Stimulated activated CD4-positive, alpha-beta T cell treated with anti-CD3 and anti-CD28 coated beads, Interleukin-1b, Interleukin-23, amount 100 ng/mL, for 24 hours (primary cell): Measurements from ENCODE around the gene RPL35A.
"Not testable (repeated sequence)": the region's sequence is repeated elsewhere in the genome, so short reads cannot be mapped to it uniquely, and the experiment has no call there.

ENCODE experiments used
- DNase-seq, 4 experiments: peaks; one replicate each; pipeline ENCODE4 v3.0.0-alpha.2; 2020; ENCODE audit warnings: low read depth in 4 of 4, low spot score in 1 of 4

RPL35A gene

GRCh38 chr3:197949778-197950676 lies at the start of gene RPL35A:
Gene RPL35A, plus strand, starts transcription at chr3:197950190. Its CDS starts 778 bp downstream, at chr3:197950968.
- peak; percentile 65 to 75 (median 70) for DNase-seq

- DNase-seq: no peak
These were observed 48.4 kb upstream of the RPL35A start for GRCh38 chr3:197901626-197902025.

- peak; percentile 66 to 77 (median 75) for DNase-seq
These were observed 43.8 kb upstream of the RPL35A start for GRCh38 chr3:197906023-197906849.

GRCh38 chr3:197906850-197907187 lies 43.2 kb upstream of the RPL35A start:
- no peak for DNase-seq

- no peak for DNase-seq
These were observed 42.8 kb upstream of the RPL35A start for GRCh38 chr3:197907196-197907595.

GRCh38 chr3:197908550-197908949 lies 41.4 kb upstream of the RPL35A start:
- DNase-seq: not testable (repeated sequence)

- DNase-seq: no peak
These were observed 40.9 kb upstream of the RPL35A start for GRCh38 chr3:197908957-197909701.

- no peak for DNase-seq
These were observed 37.1 kb upstream of the RPL35A start for GRCh38 chr3:197912741-197913476.

- DNase-seq: no peak
These were observed 36.2 kb upstream of the RPL35A start for GRCh38 chr3:197913641-197914380.

GRCh38 chr3:197921429-197922275 lies 28.3 kb upstream of the RPL35A start:
- DNase-seq: not testable (repeated sequence)

GRCh38 chr3:197926418-197926817 lies 23.6 kb upstream of the RPL35A start:
- DNase-seq: no peak

GRCh38 chr3:197927578-197927977 lies 22.4 kb upstream of the RPL35A start:
- DNase-seq: not testable (repeated sequence)

- DNase-seq: no peak
These were observed 13.1 kb upstream of the RPL35A start for GRCh38 chr3:197936819-197937384.

- no peak for DNase-seq
These were observed 9.1 kb upstream of the RPL35A start for GRCh38 chr3:197940745-197941384.

GRCh38 chr3:197942956-197943556 lies 6.9 kb upstream of the RPL35A start:
- DNase-seq: no peak

GRCh38 chr3:197949191-197949777 lies 706 bp upstream of the RPL35A start:
- DNase-seq: no peak

- DNase-seq: no peak
These were observed 679 bp downstream of the RPL35A start for GRCh38 chr3:197950677-197951061.
